HG03280 (cell line): ENCODE measurements around the gene CACNA1D.

Source experiments
- ATAC-seq: cut with Tn5 transposase; IDR thresholded peaks from one replicate; pipeline ENCODE4 v1.9.1; 2021; ENCODE audit warnings: mild to moderate bottlenecking, moderate library complexity; ENCODE audit not compliant: unreplicated experiment

Gene CACNA1D

DNA sequence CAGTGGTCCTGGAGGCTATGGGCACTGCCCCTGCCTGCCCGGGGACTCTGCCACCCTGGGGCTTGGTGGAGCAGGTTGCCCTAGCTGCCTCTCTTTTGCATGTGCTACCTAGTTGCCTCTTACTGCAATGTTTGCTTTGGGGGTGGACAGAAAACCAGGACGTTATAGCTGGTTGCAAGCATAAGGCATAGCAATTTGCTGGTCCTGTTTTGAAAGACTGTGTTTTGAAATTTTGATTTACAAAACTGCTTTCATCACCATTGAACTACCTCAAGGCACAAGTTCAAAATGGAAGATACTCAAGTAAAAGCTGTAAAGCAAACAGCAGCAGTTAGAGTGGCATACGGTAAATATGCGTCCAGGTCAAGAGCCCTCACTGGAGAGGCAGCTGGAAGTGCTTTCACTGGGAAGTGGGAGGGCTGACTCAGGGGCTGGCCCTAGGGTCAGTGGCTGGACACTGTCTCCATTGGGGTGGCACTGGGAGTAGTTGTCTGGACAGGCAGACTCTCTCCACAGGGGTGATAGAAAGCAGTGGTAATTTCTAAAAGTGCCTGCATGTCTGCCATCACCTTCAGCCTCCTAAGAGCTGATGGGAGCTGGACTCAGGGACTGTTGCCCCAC is 213.7 kb downstream of the CACNA1D start:
- ATAC-seq: no peak

DNA sequence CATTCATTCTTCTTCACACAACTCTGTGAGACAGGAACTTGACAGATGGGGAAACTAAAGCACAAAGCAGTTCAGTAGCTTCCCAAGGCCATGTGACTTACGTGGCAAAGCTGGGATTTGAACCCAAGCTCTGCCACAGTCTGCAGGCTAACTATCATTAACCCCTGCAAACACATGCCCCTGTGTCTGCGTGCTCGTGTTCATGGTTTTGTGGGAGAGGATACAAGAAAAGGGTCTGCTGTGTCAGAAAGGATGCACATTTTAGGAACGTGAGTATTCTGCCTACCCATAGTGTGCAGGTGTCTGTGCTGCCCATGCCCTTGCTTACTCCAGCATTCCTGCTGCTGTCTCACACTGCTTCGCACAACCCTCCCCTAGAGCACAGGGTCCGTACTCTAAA is 214.8 kb downstream of the CACNA1D start:
- no peak for ATAC-seq

DNA sequence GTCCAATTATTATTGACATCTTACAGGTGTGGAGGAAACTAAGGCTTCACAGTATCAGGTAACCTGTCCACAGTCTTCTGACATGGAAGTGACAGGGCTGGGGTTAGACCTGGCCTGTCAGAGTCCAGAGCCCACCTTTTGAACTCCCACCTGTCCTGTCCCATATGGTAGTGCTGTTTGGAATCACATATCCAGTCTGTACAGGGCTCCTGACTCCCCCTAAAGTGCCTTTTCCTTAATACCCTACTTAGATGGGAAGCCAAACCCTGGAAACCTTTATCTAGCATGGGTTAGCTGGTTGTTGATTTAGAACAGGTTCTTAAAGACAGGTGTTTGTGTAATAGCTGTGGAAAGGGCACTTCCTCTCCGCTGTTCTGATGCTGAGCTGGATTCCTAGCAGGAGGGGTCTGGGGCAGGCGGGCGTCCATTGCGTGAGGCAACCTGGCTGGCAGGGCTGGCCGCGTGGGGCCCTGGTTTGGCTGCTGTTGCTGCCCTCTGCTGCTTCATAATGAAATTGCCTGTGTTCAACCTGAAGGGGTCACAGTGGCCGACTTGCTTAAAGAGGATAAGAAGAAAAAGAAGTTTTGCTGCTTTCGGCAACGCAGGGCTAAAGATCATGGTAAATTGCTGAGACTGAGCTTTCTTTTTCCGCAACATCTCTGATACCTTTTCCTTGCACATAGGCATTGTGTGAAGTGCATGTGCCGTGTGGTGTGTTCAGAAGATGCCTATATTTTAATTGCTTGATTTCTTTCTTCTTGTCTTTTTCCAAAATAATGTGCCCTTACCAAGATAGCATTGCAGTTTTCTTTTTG is 215.7 kb downstream of the CACNA1D start:
- ATAC-seq: peak; percentile 71

- ATAC-seq: no peak
Measured at GRCh38 chr3:53711387-53711786, 217.0 kb downstream of the CACNA1D start.

DNA sequence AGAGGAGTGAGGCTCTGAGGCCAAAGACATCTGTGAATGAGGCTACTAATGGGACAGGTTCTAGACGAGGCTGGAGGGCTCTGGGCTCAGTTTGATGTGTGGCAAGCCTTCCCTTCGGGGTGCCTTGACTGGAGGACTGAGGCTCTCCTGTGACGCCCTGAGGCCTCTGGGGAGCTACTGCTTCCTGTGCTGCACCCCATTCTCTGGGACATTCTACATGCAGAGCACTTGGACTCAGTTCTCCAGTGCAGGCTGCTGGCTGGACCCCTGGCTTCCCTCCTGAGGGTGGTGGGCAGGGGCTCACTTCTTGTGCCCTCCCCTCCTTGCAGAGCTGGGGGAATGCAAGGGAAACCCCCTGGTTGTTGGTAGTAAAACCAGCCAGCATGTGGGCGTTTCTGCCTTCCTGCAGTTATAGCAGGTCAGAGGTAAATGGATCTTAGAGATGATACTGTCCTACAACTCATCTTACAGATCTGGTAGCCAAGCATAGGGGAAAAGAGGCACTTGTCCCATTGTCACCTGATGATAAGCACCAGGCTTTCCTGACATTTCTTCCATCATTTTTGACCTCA is 218.5 kb downstream of the CACNA1D start:
- ATAC-seq: no peak

- no peak for ATAC-seq
Measured at GRCh38 chr3:53713626-53714025, 219.2 kb downstream of the CACNA1D start.

DNA sequence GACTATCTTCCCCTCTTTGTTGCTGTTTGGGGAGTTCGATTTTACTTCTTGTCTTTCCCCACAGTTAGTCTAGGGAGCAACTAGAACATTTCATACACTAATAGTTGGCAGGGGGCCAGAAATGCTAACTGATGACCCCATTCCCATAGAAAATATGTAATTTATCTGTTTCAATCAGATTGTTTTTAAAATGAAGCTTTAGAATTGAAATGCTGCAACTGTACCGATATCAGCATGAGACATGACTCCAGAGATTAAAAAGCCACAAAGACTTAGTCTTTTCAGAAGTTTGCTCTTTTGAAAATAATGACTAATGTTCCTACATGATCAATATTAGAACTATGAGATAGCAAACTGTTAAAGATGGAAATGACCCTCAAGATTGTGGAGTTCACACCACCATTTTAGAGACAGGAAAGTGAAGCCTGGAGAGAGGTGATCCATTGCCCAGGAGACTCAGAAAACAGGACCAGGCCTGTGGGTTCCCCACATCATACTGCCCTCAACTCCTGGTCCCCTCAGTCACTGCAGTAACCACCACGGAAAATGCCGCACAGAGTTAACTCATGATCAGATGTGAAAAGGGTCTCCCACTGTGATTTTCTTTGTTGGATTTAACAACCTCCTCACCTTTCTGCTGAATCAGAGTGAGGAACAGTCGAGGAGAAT is 221.5 kb downstream of the CACNA1D start:
- no peak for ATAC-seq

DNA sequence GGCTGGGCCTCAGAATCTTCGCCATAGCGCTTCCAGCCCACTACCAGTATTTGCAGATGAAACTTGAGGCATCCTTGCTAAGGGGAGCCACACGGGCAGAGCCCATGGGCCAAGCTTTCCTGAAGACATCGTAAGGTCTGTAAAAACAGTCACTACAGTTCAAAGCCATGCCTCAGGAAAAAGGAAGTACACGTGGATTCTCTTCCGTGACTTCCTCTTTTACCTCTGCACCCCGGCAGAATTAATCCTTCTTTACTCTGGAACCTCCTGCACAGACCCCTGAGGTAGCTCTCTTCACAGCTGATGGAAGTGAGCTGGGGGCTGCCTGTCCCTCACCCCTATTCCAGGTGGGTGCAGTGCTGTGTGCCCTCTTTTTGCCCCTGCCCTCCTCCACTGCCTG is 222.6 kb downstream of the CACNA1D start:
- ATAC-seq: no peak

GRCh38 chr3:53718462-53718861 is 224.1 kb downstream of the CACNA1D start:
- no peak for ATAC-seq

DNA sequence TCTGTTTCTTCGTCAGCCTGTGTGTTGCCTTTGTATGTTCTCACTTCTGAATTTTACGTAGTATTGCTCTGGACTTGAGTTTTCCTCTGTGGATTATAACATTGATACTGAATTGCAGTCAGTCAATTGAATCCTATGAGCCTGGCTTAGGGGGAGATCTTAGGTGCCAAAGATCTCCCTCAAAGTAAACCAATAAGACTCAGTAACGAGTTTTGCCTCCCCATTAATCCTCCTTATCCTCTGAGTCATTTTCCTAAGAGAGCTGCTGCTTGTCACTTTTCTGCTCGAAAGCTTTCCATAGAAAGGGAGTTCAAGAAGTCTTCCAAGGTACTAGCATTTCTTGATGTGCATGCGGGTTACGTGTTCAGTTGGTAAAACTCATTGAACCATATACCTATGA is 225.4 kb downstream of the CACNA1D start:
- ATAC-seq: no peak

DNA sequence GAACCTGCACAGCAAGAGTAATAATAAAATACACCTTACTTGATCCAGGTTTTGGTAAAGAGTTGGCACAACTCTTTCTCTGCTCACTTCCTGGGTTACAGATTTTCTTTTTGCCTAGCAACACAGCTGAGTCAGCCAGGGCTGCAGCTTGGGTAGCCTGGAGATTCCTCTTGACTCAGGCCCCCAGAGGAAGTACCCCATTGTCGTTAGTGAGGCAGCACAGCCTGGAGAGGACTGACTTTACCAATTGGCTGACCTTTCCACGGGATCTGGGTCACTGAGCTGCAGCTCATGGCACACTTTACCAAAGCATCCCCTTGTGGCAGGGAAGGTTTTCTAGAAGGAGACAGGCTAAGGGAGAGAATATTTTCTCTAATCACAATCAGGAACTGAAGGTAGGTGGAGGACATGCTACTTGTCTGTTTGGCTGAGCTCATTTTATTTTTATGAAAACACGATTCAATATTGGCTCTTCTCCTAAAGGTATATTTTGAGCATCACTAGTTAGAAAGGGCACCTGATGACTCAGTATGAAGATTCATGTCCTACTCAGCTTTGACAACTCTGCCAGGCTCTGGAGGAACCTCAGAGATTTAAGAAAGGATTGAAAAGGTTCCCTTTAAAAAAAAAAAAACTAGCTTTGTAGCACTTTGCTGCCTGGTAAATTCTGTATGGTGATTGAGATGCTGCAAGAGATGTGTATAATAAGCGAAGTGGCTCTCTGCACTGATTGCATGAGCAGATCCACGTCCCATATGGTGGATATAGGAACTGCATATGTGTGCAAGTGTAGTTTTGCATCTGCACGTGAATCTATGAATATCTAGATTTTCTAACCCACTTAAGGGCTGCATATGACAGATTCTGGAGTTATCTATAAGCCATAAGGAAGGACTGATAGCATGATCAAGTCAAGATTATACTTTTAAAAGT is 227.0 kb downstream of the CACNA1D start:
- no peak for ATAC-seq

DNA sequence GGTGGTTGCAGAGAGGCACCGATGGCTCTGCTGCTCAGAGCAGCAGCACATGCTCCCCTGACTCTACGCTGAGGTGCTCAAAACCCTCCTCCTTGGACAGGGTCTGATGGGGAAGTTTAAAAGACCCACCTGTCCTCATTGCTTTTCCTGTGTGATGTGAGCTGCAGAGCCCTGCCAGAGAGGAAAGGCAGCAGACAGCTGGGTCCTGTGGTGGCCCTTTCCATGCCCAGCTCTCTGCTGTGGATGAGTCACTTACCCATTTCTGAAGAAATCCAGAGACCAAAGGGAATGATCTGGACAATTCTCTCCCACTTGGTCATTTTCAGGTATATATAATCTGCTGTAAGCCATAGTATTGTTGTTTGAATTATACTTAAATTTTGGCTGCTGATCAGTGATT is 230.2 kb downstream of the CACNA1D start:
- ATAC-seq: no peak

- no peak for ATAC-seq
Measured at GRCh38 chr3:53725387-53725995, 231.1 kb downstream of the CACNA1D start.

- no peak for ATAC-seq
Measured at GRCh38 chr3:53726643-53727042, 232.2 kb downstream of the CACNA1D start.

- no peak for ATAC-seq
Measured at GRCh38 chr3:53728606-53729005, 234.2 kb downstream of the CACNA1D start.

GRCh38 chr3:53729159-53729558 is 234.7 kb downstream of the CACNA1D start:
- no peak for ATAC-seq

GRCh38 chr3:53729618-53730017 is 235.2 kb downstream of the CACNA1D start:
- no peak for ATAC-seq

DNA sequence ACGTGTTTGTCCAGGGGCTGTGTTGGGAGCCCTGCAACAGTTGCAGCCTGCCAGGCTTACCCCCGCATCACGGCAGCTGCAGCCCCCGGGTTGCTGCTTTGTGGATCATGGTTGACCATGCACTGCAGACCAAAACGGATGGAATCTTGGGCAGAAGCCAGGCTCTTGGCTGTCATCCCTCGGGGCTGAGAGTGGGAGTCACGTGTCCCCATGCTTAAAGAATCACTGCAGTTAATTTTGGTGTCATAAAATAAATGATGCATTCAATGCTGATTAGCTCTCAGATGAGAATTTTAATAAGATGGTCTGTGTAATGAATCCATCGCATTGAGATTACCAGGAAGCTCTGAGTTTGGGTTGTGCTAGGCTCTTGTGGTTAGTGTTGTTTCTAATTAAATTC is 236.2 kb downstream of the CACNA1D start:
- no peak for ATAC-seq

DNA sequence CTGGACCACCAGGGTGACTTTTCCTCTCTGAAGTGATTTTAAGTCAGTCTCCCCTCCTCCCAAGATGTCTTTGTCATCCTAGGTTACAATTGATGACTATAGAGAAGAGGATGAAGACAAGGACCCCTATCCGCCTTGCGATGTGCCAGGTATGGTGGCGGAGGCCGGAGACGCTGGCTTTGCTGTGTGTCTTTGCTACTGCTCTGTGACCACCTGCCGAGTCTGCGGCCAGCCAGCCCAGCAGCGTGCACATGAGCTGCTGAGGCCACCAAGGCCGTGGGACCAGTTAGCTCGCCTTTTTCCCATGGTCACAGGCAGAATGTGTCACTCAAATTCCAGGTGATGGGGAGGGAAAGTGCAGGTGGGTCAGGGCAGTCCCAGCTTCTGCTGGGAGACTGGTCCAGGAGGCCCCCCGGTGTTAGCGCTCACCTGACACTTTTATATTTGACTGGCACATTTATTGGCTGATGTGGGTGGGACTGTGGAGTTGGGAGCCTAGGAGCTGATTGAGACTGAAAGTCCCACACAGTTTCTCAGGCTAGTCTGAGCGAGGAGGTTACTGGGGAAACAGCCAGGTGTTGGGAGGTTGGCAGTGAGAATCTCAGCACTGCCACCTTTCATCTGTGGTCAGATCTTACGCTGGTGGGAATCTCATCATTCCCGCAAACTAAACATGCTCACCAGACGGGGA is 237.7 kb downstream of the CACNA1D start:
- ATAC-seq: no peak

GRCh38 chr3:53733446-53733845 is 239.0 kb downstream of the CACNA1D start:
- ATAC-seq: no peak
